GM19351 (cell line): ENCODE measurements around the gene RTCA.
A peak's percentile ranks its signal among the peaks of the same experiment; 100 is the strongest.
"Not testable (repeated sequence)": the region's sequence is repeated elsewhere in the genome, so short reads cannot be mapped to it uniquely, and the experiment has no call there.

Experiments
- ATAC-seq: cut with Tn5 transposase; IDR thresholded peaks from one replicate; pipeline ENCODE4 v1.9.1; 2021; ENCODE audit warnings: mild to moderate bottlenecking, moderate library complexity; ENCODE audit not compliant: unreplicated experiment

The RTCA gene

DNA sequence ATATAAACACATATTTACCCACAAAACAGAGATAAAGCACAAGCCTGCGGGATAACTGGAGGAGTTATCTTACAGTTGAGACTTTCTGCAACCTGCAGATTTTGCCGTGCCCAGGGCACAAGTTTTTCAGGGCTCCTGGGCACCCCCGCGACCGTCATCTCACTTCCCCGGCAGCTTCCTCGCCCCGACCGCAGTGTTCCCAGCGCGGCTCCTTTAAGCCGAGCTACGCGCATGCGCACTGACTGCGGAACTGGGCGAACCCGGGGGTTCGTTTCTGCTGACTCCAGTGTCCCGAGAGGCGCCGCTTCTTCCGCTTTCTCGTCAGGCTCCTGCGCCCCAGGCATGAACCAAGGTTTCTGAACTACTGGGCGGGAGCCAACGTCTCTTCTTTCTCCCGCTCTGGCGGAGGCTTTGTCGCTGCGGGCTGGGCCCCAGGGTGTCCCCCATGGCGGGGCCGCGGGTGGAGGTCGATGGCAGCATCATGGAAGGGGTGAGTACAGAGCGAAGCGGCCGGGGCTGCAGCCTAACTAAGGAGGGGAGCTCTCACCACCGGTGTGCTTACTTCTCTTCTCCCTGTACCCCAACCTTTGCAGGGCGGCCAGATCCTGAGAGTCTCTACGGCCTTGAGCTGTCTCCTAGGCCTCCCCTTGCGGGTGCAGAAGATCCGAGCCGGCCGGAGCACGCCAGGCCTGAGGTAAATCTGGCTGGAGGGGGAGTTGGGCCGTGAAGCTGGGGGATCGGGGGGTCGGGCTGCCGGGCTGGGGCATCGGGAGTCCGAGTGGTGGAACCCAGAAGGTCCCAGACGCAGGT lies at the start of gene RTCA:
RTCA (plus strand) TSS at position 286 of the 810 bp plus-strand sequence; CDS start at position 446, 160 bp downstream.
- ATAC-seq = peak; percentile 93

DNA sequence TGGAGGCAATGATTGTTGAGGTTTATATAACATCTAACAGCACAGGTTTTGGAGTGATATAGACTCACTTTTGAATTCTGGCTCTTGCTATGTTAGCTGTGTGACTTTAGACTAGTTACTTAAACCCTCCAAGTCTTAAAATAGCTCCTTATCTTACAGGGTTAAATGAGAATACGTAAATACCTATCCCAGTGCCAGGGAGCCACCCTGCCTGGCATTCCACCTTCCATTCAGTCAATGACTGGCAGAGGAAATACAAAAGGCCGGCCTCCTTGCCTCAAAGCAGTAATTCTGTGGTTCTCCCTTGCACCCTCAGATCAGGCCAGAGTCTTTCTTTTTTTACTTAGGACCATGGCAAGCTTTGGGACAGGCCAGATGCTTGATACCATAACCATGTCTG lies 48.2 kb upstream of the RTCA start:
- no peak for ATAC-seq

DNA sequence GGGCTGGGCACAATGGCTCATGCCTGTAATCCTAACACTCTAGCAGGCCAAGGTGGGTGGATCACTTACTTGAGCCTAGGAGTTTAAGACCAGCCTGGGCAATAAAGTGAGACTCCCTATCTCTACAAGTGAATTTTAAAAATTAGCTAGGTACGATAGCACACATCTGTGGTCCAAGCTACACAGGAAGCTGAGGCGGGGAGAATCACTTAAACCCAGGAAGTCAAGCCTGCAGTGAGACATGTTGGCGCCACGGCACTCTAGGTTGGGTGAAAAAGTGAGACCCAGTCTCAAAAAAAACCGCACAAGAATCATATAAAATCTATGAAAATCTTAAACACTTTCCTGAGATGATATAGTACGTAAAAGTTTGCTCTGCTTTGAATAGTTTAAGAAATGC lies 46.6 kb upstream of the RTCA start:
- ATAC-seq = no peak

DNA sequence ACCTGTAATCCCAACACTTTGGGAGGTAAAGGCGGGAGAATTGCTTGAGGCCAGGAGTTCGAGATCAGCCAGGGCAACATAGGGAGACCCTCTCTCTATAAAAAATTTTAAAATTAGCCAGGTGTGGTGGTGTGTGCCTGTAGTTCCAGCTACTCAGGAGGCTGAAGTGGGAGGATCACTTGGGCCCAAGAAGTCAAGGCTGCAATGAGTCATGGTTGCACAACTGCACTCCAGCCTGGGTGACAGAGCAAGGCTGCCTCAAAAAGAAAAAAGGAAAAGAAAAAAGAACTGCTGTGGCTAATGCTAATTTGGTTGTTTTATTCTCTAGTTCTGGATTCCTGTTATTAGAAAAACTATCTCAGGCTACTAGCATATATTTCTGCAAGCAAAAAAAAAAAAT lies 46.1 kb upstream of the RTCA start:
- no peak for ATAC-seq

DNA sequence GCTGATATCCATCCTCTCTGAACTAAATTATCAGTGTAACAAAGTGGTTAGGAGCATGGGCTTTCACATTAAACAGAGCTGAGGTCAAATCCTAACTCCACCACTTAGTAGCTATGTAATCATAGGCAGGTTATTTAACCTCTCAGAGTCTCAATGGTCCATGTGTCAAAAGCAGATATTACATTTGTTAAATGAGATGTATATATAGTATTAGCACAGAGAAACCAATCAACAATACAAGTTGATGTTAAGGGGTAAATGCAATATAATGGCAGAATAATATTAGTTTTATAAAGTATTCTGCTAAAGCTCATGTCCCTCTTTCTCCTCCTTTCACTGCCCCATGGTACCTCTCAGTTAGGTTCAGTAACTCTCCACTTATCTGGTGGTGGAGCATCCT lies 43.6 kb upstream of the RTCA start:
- no peak for ATAC-seq

DNA sequence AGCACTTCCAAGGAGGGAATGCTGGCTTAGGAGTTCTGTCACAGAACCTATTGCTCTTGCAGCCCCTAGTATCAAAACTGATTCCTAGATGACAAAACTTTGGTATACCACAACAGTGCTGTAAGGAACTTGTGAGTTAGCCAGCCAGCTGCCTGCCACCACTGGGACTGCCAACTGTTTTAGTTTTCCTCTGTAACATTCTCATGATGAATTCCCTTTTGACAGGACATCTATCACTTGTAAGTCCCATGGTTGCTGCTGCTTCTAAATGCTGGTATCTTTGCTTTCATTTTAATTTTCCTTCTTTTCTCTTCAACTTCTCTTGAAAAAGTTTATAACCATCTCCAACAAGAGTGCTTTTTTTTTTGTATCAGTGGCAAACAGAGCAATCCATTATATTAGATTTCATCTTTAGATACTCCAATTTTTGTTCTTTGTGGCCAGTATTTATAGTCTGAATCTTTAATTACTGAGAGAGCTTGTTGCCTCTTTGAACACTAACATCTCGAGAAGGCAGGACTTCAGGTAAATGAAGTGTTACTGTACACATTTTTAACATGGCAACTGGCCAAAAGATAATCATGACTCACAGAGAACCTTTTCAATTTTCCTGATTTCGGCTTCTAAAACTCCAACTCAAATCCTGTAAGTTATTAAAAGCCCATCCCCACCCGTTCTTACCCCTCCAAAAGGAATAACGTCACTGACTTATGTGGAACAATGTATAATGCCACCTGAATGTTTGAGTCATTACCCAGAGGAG lies 36.2 kb upstream of the RTCA start:
- no peak for ATAC-seq

DNA sequence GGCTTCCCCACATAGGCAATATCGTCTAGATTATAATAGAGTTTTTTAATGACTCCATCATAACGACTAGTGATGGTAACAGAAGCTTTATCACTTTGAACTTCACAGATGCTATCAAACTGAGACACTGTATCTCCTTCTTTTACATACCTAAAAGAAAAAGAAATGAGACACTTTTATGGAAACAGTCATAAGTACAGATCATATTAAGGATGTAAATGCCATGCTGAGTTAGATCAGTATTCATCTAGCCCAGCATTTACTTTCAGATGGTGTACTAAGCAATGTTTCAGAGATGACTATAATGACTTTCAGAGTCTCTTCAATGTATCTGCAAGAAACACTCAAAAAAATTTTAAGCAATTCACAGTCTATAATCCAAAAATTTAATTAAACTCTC lies 35.3 kb upstream of the RTCA start:
- ATAC-seq = no peak

DNA sequence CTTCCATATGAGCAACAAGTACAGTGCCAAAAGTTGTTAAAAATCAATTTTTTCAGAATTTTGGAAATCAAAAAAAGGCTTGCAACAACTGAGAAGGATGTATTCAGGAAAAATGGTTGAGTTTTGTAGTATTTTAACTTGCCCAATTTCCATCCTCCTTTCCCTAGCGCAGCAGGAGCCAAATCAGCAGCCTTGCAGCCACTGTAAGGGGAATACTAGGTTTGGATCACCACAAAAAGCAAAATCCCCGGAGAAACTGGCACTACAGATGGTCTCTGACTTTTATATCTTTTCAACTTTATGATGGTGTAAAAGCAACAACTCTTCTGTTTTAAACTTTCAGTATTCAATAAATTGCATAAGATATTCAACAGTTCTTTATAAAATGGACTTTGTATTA lies 34.3 kb upstream of the RTCA start:
- ATAC-seq = no peak

DNA sequence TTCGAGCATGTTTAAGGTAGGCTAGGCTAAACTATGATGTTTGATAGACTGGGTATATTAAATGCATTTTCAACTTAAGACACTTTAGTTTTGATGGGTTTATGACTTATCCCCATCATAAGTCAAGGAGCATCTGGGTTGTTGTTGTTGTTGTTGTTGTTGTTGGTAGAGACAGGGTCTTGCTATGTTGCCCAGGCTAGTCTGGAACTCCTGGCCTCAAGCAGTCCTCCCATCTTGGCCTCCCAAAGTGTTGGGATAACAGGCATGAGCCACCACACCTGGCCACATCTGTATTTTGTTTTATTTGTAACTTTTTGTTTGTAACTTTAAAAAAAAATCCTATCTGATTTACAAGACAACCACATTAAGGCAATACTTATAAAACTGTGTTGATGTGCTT lies 33.9 kb upstream of the RTCA start:
- no peak for ATAC-seq

DNA sequence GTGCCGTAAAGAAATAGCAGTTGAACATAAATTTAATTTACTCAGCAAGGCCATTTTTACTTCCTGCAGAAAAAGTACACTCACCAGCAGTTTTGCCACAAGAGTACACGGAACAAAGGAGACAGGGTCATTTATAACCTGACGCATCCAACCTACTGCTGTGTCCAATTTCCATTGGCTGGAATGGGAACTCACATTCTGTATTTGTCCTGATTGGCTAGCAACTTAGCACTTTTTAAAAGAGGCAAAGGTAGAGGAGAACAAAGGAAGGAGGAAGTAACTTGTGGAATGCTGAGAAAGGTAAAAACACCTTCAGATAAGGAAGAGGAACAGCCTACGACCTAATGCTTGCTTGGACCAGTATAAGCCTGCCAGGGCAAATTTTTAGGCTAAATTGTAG lies 32.5 kb upstream of the RTCA start:
- not testable (repeated sequence) for ATAC-seq

DNA sequence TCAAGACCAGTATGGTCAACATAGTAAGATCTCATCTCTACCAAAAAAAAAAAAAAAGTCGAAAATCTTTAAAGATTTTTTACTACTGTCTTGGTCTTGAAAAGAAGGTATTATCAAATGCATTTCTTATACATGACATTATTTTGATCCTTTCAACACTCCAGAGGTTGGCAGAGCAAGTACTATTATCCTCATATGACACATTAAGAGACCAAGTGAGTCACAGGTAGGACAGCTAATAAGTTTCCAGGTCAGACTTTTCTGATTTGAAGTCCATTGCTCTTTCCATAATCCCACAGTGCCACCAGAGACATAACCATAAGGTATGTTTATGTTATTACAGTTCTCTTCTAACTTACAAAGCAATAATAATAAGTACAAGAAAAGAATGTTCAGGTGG lies 31.6 kb upstream of the RTCA start:
- no peak for ATAC-seq

DNA sequence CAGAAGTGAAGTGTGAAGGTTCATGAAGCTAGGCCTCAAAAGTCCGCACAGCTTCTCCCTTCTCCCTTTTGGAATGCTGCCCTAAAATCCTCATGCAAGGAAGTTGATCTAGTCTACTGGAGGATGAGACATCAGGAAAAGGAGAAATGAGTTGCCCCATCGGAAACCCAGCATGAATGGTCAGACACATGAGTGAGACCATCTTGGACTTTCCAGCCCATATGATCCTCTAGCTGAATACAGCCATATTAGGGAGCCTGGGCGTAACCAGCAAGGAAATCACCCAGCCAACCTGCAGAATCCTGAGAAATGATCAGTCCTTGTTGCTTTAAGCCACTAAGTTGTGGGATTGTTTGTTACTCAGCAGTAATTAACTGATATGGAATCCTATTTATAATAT lies 28.9 kb upstream of the RTCA start:
- ATAC-seq = no peak

DNA sequence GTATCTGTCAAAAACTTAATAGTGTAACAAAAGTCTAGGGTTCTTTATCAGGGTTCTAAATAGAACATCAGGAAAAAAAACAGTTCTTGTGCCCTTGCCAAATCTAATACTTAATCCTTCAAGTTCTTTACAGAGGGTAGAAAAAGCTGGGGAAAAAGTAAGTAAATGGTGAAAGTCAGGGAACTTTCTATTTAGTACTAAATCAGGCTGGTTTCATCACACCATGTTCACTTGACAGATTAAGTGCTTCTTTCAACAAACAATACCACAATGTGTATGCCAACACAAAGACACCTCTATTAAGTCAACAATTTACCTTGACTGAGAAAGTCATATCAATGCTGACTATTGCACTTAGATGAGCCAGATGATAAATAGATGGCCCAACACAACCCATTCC lies 26.1 kb upstream of the RTCA start:
- ATAC-seq = no peak

DNA sequence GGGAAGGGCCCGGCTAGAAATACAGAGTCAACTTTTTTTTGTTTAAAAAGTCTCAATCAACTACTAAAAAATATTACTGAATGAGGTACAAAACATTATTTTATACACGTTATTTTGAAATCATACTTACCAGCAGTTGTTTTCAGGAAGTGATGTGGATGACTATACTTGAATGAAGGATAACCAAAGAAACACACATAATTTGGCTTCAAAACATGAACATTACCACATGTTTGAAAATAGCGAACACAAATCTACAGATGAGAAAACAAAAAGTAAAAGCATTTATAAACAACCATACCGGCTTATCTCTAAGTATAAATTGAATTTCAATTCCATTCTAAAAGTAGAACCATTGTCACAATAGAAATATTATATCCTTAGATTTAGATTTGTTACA lies 25.4 kb upstream of the RTCA start:
- no peak for ATAC-seq

DNA sequence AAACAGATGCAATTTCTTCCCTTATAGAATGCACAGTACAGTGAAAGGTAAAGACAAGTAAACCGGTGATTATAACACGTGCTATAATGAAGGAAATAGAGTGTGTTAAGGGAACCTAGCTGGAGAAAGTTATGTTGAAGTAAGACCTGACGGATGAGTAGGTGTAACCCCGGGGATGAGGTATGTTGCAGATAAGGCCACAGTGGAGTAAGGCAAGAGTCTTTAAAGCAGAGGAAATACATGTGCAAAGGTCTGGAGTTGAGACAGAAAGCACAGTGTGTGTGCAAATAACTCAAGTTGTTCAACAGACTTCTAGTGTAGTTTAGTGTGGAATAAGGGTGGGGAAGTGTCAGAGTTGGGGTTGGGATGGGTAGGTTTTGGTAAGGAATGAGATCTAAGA lies 19.3 kb upstream of the RTCA start:
- no peak for ATAC-seq

DNA sequence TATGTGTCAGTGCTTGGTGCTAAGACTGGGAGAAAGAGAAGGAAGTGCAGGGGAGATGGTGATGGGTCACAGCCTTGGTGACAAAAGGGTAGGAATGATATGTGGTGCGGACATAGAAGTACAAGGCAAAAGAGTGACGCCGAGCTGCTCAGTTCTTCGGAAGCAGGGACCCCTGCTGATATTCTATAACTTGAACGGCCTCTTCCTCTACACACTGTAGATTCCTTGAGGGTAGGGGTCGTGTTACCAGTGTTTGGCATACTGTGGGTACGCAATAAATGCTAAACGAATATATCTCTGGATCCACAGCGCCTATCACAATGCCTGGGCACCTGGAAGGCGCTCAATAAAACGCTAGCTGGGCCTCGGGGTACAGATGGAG lies 16.9 kb upstream of the RTCA start:
- no peak for ATAC-seq

DNA sequence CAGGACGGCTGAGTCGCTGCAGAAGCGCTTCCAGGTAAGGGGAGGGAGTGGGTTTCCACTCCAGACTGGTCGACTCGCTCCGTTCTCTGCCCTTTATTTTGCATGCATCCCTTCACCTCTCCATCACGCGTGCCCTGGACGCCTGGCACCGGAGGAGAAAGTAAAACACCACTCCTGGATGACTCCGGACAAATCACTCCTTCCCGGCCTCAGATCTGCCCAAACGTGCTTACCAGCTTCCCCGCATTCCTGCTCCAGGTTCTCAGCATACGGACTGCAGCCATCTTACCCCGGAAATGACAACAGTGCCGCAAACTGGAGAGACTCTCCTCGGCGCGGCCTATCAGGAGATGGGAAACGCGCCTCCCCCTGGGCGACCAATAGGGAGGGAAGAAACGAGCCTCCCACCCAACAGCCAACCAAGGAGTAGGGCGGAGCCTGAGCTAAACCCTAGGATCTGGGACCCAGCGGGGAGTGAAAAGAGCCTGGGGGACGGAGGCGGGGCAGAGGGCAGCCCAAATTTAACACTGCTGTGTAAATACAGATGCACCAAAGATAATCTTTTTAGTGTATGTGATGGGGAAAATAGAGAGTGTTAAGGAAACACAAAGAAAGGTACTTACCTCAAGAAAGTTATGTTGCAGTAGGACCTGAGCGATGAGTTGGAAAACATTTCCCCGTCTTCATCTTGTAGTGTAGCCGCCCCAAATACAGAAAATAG lies 16.3 kb upstream of the RTCA start, which contains the start of gene DBT:
DBT (minus strand) TSS at position 298 of the 721 bp plus-strand sequence; CDS start at position 284, 14 bp downstream.
- ATAC-seq = peak; percentile 100

DNA sequence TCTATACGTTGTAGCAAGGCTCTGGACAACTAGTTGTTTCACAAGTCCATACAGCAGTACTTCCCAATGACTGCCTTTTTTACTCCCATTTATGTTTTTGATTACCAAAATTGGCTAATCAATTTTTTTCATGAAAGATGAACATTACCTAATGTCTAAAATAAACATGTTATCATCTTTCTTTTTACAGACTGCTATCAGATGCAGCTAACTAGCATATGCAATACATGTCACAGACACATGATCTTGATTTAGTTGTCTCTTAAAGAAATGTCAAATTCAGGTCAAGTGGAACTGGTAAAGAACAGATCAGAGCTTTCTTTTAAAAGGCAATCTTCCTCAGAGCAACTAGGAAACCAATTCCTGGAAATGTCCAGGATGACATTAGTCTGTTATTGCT lies 15.8 kb upstream of the RTCA start:
- no peak for ATAC-seq

DNA sequence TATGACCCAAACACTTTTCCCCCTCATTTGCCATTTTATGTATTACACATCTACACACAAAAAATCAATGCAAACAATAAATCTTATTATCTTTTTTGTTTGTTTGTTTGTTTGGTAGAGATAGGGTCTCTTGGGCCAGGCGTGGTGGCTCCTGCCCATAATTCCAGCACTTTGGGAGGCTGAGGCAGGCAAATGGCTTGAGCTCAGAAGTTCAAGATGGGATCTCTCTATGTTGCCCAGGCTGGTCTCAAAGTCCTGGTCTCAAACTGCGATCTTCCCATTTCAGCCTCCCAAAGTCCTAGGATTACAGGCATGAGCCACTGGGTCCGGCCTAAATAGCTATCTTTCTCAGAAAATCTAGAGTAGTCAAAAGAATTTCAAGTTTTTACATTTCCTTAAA lies 15.2 kb upstream of the RTCA start:
- ATAC-seq = no peak

DNA sequence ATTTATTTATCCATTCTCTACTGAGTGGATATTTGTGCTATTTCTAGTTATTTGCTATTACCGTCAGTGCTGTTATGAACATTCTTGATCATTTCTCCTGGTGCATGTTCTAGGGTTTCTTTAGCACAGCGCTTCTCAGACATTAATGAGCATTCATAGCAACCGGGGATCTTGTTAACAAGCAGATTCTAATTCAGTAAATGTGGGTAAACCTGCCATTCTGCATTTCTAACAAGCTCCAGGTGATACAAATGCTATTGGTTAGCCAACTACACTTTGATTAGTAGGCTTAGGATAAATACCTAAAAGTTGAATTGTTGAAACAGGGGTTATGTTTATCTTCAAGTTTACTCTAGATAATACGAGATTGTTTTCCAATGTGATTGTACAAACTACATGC lies 13.1 kb upstream of the RTCA start:
- ATAC-seq = no peak

DNA sequence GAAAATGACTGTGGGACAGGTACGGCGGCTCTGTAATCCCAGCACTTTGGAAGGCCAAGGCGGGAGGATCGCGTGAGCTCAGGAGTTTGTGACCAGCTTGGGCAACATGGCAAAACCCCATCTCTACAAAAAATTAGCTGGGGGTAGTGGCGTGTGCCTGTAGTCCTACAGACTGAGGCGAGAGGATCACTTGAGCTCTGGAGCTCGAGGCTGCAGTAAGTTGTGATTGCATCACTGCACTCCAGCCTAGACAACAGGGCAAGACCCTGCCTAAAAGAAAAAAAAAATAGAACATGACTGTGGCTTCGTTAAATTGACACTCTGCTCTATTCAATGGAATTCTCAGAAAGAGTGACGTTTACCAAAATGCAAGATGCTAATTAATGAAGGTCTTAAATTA lies 12.5 kb upstream of the RTCA start:
- no peak for ATAC-seq

DNA sequence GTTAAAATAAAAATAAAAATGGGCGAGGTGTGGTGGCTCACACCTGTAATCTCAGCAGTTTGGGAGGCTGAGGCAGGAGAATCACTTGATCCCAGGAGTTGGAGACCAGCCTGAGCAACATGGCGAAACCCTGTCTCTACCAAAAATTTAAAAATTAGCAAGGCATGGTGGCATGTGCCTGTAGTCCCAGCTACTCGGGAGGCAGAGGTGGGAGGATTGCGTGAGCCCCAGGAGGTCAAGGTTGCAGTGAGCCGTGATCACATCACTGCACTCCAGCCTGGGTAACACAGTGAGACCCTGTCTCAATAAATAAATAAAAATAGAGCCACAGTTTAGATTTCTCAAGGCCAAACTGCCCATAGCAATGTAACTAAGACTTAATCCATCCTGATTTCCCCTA lies 9.7 kb upstream of the RTCA start:
- not testable (repeated sequence) for ATAC-seq
